Measurements from ENCODE around the gene GNA14.

GNA14 gene

DNA sequence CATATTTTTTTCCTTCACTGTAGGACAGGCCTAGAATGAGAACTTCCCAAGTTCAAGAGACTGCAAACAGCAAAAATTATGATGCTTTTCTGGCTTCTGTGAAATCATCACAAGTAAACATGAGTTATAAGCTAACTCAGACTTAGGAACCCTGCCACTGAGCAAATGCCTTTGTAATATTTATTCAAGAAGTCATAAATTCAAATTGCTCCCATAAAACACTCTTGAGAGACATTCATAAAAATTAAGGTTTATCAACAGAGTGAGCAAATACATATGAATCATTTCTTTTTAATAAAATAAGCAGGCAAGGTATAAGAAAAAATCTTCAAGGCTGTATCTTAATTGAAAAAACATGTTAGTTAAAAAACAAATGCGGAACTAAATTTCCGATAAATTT, 124.2 kb downstream of the GNA14 start:
- ChIA-PET POLR2A (no interaction called here), CTCF (interaction anchor here (1.2 kb wide), 1 partner anchor 27 kb away, joined by 3 read pairs; no protein-coding TSS in a partner anchor)
- TF ChIP-seq, protein P1, sequence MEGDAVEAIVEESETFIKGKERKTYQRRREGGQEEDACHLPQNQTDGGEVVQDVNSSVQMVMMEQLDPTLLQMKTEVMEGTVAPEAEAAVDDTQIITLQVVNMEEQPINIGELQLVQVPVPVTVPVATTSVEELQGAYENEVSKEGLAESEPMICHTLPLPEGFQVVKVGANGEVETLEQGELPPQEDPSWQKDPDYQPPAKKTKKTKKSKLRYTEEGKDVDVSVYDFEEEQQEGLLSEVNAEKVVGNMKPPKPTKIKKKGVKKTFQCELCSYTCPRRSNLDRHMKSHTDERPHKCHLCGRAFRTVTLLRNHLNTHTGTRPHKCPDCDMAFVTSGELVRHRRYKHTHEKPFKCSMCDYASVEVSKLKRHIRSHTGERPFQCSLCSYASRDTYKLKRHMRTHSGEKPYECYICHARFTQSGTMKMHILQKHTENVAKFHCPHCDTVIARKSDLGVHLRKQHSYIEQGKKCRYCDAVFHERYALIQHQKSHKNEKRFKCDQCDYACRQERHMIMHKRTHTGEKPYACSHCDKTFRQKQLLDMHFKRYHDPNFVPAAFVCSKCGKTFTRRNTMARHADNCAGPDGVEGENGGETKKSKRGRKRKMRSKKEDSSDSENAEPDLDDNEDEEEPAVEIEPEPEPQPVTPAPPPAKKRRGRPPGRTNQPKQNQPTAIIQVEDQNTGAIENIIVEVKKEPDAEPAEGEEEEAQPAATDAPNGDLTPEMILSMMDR (IDR thresholded peaks at IDR 0.05; ENCODE audit: control extremely low read depth, extremely low read depth, low read depth, missing control alignments), result no peak
- no peak for DNase-seq (ENCODE audit: extremely low spot score)

DNA sequence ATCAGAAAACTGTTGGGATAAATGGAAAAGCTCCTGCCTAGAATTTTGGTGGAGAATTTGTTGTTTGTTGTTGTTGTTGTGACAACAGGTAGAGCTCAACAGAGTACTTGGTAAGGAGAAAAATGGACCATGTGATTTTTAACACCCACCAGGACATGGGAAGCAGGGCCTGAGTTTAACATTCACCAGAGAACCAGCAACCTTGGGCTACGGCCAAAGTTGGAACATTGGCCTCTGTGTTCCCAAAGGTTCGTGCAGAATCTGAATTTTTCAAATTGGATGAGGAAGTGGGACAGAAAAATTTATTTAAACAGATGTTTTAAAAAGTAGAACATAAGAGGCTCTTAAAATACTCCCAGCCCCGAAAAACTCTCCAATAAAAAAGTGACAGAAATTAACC, 127.0 kb downstream of the GNA14 start:
- DNase-seq (ENCODE audit: extremely low spot score), result no peak
- POLR2A ChIA-PET, result no interaction called here
- TF ChIP-seq, protein P1 (IDR thresholded peaks at IDR 0.05; ENCODE audit: control extremely low read depth, extremely low read depth, low read depth, missing control alignments), result no peak
- CTCF ChIA-PET, result interaction anchor here (1.6 kb wide), 1 partner anchor 9 kb away, joined by 4 read pairs; no protein-coding TSS in a partner anchor

DNA sequence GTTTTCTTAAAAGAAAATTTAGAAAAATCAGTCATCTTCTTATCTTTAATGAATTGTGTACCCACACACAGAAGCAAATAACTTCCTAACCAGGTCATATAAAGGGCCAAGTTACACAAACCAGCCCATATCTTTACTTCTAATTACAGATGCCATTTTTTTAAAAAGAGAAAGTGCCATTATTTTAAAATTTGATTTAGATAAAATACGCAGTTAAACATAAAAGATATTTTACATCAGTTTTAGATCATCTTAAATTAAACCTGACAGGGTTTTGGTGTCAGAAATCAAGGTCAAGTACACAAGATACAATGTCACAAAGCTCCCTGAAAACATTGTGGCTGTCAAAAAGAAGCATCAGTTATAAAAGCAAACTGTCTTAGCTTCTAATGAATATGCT, 129.4 kb downstream of the GNA14 start:
- CTCF ChIA-PET, result no interaction called here
- POLR2A ChIA-PET, result no interaction called here
- TF ChIP-seq, protein P1 (IDR thresholded peaks at IDR 0.05; ENCODE audit: control extremely low read depth, extremely low read depth, low read depth, missing control alignments), result no peak
- no peak for DNase-seq (ENCODE audit: extremely low spot score)

DNA sequence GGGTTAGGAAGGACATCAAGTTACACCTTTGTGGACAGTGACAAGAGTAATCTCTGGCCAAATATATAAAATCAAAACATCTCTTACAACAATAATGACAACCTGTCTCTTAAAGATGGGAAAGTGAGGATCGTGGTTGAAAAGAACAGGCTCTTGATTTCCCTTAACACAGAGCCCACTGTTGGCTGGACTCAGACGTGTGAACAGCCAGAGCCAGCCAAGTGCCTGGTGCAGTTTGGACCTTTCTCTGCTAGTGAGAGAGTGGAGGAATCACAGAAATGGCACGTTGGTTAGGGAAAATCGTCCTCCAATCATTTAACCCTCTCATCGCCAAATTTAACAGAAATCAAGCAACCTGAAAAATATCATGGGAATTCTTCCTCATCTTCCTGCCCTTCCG, 131.3 kb downstream of the GNA14 start:
- POLR2A ChIA-PET, result no interaction called here
- CTCF ChIA-PET, result no interaction called here
- DNase-seq (ENCODE audit: extremely low spot score), result no peak
- TF ChIP-seq, protein P1 (IDR thresholded peaks at IDR 0.05; ENCODE audit: control extremely low read depth, extremely low read depth, low read depth, missing control alignments), result no peak

DNA sequence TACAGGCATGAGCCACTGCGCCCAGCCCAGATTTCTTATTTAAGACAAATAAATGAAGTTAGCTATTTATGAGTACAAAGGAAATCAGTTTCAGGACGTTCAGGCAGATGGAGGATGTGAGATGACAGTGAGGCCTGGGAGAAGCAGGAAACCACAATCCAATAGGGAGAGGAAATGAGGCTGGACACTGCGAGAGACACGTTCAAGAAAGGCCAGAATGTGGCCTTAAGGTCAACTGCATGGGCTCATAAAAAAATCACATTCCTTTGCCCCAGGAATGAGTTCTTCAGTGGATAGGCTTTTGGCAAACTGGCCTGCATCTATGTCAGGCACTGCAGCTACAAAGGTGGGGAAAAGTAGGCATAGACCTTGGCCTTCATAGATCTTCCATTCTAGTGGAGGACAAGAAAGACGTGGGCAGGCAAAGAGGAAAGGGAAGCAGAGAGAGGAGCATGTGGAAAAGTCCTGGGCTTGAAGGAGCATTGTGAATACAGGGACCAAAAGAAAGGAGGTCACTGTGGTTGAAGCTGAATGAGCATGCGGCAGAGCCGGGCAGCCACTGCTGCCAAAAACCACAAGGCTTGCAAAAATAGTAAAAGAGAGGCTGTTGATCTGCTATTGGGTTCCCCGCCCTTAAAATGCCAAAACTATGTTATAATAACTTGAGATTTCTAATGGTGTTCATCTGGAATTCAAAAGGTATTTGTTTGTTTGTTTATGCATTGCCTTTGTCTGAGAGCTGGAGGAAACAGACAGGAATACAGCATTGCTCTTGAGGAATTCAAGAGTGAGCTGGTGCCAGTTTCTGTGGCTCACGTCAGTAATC, 133.0 kb downstream of the GNA14 start:
- DNase-seq (ENCODE audit: extremely low spot score), result no peak
- CTCF ChIA-PET, result interaction anchor here (1.0 kb wide), 1 partner anchor 17 kb away, joined by 3 read pairs; no protein-coding TSS in a partner anchor
- TF ChIP-seq, protein P1 (IDR thresholded peaks at IDR 0.05; ENCODE audit: control extremely low read depth, extremely low read depth, low read depth, missing control alignments), result no peak
- POLR2A ChIA-PET, result no interaction called here

DNA sequence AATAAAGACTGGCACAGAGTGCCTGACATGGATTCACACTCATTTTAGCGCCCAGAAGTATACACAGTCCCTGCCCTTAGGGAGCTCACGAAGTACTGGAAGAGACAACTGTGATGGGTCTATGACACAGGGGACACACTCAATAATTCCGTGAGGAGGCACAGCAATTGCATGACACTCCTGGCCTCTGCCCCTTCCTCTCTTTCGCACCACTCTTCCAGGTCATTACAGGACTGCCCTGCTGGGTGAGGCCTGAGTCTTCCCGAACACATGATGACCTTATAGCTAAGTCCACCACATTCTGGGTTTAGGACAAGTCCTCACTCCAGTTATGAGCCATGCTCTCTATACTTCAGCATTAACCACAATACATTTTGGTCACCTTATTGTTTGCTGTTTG, 134.7 kb downstream of the GNA14 start:
- POLR2A ChIA-PET, result no interaction called here

More for the DNA sequence above, 134.7 kb downstream of the GNA14 start:
- TF ChIP-seq, protein P1 (IDR thresholded peaks at IDR 0.05; ENCODE audit: control extremely low read depth, extremely low read depth, low read depth, missing control alignments), result no peak
- no peak for DNase-seq (ENCODE audit: extremely low spot score)
- CTCF ChIA-PET, result no interaction called here

Data from GM10248 (cell line).